ENCODE results near the gene CCNG2.

Gene CCNG2

GRCh38 chr4:77147079-77147782 lies 9.8 kb upstream of the CCNG2 start:
- no peak for DNase-seq

GRCh38 chr4:77148078-77148477 lies 8.9 kb upstream of the CCNG2 start:
- no peak for DNase-seq

- no peak for DNase-seq
These were observed 7.2 kb upstream of the CCNG2 start for GRCh38 chr4:77149789-77150188.

GRCh38 chr4:77151241-77151640 lies 5.8 kb upstream of the CCNG2 start:
- no peak for DNase-seq

GRCh38 chr4:77152421-77152820 lies 4.6 kb upstream of the CCNG2 start:
- DNase-seq: no peak

GRCh38 chr4:77153006-77153405 lies 4.0 kb upstream of the CCNG2 start:
- no peak for DNase-seq

- peak; percentile 25 for DNase-seq
These were observed 2.9 kb upstream of the CCNG2 start for GRCh38 chr4:77154065-77154464.

GRCh38 chr4:77154761-77155499 lies 2.1 kb upstream of the CCNG2 start:
- DNase-seq: peak; percentile 14

- peak; percentile 86 for DNase-seq
These were observed 1.2 kb upstream of the CCNG2 start for GRCh38 chr4:77155631-77156452.

GRCh38 chr4:77156533-77156911 lies 485 bp upstream of the CCNG2 start:
- DNase-seq: peak; percentile 98

GRCh38 chr4:77157859-77158486 lies 966 bp downstream of the CCNG2 start:
- peak; percentile 84 for DNase-seq

- no peak for DNase-seq
These were observed 1.5 kb downstream of the CCNG2 start for GRCh38 chr4:77158487-77158861.

GRCh38 chr4:77159806-77160205 lies 2.8 kb downstream of the CCNG2 start:
- DNase-seq: peak; percentile 28

GRCh38 chr4:77163641-77164040 lies 6.6 kb downstream of the CCNG2 start:
- DNase-seq: no peak

GRCh38 chr4:77167173-77167572 lies 10.2 kb downstream of the CCNG2 start:
- DNase-seq: no peak

- DNase-seq: no peak
These were observed 10.9 kb downstream of the CCNG2 start for GRCh38 chr4:77167866-77168265.

GRCh38 chr4:77169481-77169880 lies 12.5 kb downstream of the CCNG2 start:
- DNase-seq: no peak

- DNase-seq: no peak
These were observed 13.9 kb downstream of the CCNG2 start for GRCh38 chr4:77170926-77171325.

GRCh38 chr4:77172336-77172735 lies 15.3 kb downstream of the CCNG2 start:
- no peak for DNase-seq

- DNase-seq: peak; percentile 2
These were observed 17.4 kb downstream of the CCNG2 start for GRCh38 chr4:77174426-77174825.

- peak; percentile 59 for DNase-seq
These were observed 18.2 kb downstream of the CCNG2 start for GRCh38 chr4:77175201-77175611.

- no peak for DNase-seq
These were observed 19.6 kb downstream of the CCNG2 start for GRCh38 chr4:77176640-77177039.

GRCh38 chr4:77177199-77177598 lies 20.2 kb downstream of the CCNG2 start:
- no peak for DNase-seq

All from NCI-H69 (cell line).